Posterior vena cava (tissue), 2 donors: ENCODE results near the gene NIPAL3. TPM values are rescaled to one million over a fixed set of nuclear protein-coding genes. Genes with fewer than 3 reads are reported as not detected.
"Not testable (repeated sequence)": the region's sequence is repeated elsewhere in the genome, so short reads cannot be mapped to it uniquely, and the experiment has no call there.

Source experiments
- DNase-seq: peaks from one replicate; pipeline ENCODE4 v3.0.0-alpha.2; 2020; ENCODE audit warnings: low spot score
- intact Hi-C, 2 donors: fragments of 100-400 bp; cut with DNase I; formaldehyde crosslinking; loops; one replicate each; pipeline versions ENCODE4 v1.14.1 to v1.14.2; 2022 to 2023
- total RNA-seq, 2 donors: library from RNA; stranded (reverse); fragmentation: NEBNext Ultra II Directional; extraction: Animal tissue kit (Norgen Biotek cat#: 25700); gene quantifications; one replicate each; pipeline ENCODE4 v1.2.1, GENCODE V29; 2021
- donor health status: DM: yes; HTN: yes; CAD: no.
- donor health status: DM: yes; HTN: yes; CAD: no.

The NIPAL3 gene
- total RNA-seq, 2 donors from 2014 or later, result 7.5 to 8.7 TPM

DNA sequence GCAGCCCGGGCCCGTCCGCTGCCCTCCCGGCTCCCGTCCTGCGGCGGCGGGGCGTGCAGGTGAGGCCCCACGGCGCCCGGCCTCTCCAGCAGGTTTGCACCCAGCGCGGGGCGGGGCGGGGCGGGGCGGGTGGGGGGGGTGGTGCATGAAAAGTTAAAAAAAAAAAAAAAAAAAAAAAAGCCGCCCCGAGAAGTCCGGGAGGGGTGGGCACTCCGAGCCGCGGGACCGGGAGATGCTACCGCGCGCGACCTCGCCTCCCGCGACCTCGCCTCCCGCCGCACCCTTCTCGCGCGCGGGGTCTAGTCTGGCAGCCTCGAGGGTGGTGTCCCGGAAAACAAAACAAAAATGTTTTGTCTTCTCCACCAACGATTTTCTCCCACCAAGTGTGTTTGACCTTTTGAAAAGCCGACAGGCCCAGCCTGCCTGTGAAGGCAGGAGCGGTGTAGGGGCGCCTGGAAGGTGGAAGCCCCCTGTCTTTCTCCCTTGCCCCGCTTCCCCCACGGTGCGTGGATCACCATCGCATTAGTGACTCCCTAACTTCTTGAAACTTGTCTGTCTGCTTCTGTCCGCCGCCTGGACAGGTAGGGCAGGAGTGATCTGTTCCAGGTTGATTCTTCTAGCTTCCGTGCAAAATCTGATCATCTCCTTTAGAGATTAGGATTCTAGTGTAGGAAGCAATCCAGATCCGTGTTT, 87.6 kb downstream of the NIPAL3 start:
- intact Hi-C loops, result no loop called here
- DNase-seq, result no peak

DNA sequence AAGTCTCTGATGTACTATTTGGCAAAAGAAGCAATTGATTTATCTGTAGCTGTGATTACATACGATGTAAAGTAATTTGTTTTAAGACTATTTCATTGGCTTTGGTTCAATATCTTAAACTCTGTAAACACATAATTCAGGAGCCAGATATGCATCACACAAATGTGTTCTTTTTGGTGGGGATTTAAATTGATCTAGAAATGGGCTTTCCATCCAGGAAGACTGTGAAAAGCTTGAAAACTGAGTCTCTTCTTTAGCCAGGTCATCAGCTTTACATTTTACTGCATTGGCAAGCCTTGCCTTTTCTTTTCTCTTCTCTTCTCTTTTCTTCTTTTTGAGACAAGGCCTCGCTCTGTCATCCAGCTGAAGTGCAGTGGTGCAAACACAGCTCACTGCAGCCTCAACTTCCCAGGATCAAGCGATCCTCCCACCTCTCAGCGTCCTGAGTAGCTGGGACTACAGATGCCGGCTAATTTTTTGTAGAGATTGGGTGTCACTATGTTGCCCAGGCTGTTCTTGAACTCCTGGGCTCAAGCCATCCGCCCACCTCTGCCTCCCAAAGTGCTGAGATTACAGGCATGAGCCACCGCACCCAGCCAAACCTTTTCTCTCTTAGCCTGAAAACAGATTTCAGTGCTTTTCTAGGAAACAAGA, 88.4 kb downstream of the NIPAL3 start:
- intact Hi-C loops, result no loop called here
- no peak for DNase-seq

GRCh38 chr1:24504560-24504959, 89.0 kb downstream of the NIPAL3 start:
- intact Hi-C loops, result no loop called here

GRCh38 chr1:24505816-24506215, 90.2 kb downstream of the NIPAL3 start:
- DNase-seq, result no peak
- intact Hi-C loops, result no loop called here

More at GRCh38 chr1:24504560-24504959, 89.0 kb downstream of the NIPAL3 start:
- no peak for DNase-seq

- intact Hi-C loops, result no loop called here
- no peak for DNase-seq
Measured at GRCh38 chr1:24506691-24507381, 91.2 kb downstream of the NIPAL3 start.

- intact Hi-C loops, result no loop called here
- no peak for DNase-seq
Measured at GRCh38 chr1:24507405-24507804, 91.8 kb downstream of the NIPAL3 start.

GRCh38 chr1:24508911-24509310, 93.3 kb downstream of the NIPAL3 start:
- no peak for DNase-seq
- intact Hi-C loops, result no loop called here

GRCh38 chr1:24513706-24514105, 98.1 kb downstream of the NIPAL3 start:
- intact Hi-C loops, result loop anchor here in 1 of 2 donors (10.0 kb wide), 1 partner anchor 971 kb away; no protein-coding TSS in a partner anchor
- DNase-seq, result no peak

GRCh38 chr1:24514946-24515345, 99.3 kb downstream of the NIPAL3 start:
- no peak for DNase-seq
- intact Hi-C loops, result loop anchor here in 1 of 2 donors (10.0 kb wide), 1 partner anchor 970 kb away; no protein-coding TSS in a partner anchor

DNA sequence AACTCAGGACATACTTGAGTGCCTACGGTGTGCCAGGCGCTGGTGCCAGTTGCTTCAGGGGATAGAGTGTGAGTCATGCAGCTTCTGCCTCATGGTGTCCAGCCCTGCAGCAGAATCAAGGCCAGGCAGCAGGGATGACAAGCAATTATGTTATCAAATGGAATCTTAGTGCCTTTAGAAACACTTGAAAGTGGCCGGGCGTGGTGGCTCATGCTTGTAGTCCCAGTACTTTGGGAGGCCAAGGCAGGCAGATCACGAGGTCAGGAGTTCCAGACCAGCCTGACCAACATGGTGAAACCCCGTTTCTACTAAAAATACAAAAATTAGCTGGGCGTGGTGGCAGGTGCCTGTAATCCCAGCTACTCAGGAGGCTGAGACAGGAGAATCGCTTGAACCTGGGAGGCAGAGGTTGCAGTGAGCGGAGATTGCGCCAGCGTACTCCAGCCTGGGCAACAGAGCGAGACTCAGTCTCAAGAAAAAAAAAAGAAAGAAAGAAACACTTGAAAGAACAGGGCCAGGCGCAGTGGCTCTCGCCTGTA, 100.1 kb downstream of the NIPAL3 start:
- not testable (repeated sequence) for DNase-seq
- intact Hi-C loops, result loop anchor here in 1 of 2 donors (10.0 kb wide), 1 partner anchor 969 kb away; no protein-coding TSS in a partner anchor

DNA sequence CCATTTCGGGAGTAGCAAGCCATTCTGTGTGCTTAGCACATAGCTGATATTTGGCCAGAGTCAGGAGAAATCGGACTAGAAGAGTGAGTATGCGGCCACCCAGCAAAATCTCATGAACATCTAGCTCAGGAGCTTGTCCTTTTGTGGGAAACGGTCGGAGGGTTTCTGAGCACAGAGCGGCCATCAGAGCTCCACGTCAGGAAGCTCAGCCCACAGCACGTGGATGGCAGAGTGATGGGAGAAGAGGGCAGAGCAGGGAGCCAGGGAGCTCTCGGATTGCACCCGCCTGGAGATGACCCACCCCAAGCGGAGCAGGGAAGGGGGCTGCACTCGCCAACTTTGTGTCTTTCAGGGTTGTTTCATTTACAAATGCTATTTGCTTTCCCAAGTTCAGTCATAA, 100.9 kb downstream of the NIPAL3 start:
- no peak for DNase-seq
- intact Hi-C loops, result loop anchor here in 1 of 2 donors (10.0 kb wide), 1 partner anchor 968 kb away; no protein-coding TSS in a partner anchor

DNA sequence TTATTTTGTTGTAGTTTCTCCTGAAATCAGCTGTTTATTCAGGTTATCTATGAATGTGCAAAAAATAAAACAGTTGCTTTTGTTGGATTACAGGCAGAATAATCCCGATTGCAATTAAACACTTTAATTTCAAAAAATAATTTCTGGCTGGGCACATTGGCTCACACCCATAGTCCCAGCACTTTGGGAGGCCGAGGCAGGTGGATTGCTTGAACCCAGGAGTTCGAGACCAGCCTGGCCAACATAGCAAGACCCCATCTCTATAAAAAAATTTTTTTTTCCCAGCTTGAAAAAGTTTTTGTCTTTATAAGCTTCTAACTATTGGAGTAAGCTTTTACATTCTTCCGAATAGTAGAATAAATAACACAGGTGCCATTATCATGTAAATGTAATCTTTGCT, 102.3 kb downstream of the NIPAL3 start:
- no peak for DNase-seq
- intact Hi-C loops, result loop anchor here in 1 of 2 donors (10.0 kb wide), 1 partner anchor 967 kb away; no protein-coding TSS in a partner anchor

DNA sequence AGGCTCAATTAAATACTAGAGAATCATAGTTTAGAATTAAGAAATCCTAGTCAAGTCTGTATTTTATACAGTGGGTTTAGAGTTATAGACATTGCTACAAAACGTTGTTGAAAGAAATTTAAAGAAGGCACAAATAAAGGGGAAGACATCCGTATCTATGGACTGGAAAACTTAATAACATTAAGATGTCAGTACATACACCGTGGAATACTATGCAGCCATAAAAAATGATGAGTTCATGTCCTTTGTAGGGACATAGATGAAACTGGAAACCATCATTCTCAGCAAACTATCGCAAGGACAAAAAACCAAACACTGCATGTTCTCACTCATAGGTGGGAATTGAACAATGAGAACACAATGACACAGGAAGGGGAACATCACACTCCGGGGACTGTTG, 104.7 kb downstream of the NIPAL3 start:
- DNase-seq, intact Hi-C loops: not testable (repeated sequence)

Other genes starting within 250 kb of the NIPAL3 start
- gene IFNLR1, start 228.5 kb upstream of the NIPAL3 start, total RNA-seq, result under 1 TPM; 0.43 to 0.51 TPM
- gene GRHL3, start 96.4 kb upstream of the NIPAL3 start, total RNA-seq, result under 1 TPM; 0.14 to 0.19 TPM
- gene STPG1, start 2.0 kb upstream of the NIPAL3 start, total RNA-seq, result 1 to 10 TPM; 2.1 to 2.9 TPM
- 1 to 10 TPM; 6.0 to 9.9 TPM for gene RCAN3, start 87.0 kb downstream of the NIPAL3 start, total RNA-seq
- gene NCMAP, start 140.3 kb downstream of the NIPAL3 start, total RNA-seq, result not detected
- 10 to 100 TPM; 92.3 to 93.8 TPM for gene SRRM1, start 227.5 kb downstream of the NIPAL3 start, total RNA-seq